Fibroblast of lung (primary cell): ENCODE data around the gene GREB1.

Source experiments
- CTCF ChIP-seq, 2 donors: IDR thresholded peaks in 1 of 2; conservative IDR thresholded peaks in 1 of 2; 1 replicate in 1 of 2; 2 replicates in 1 of 2; pipeline ENCODE4 v1.5.1; 2011 to 2012; ENCODE audit warnings: low read length in 2 of 2, control low read depth in 1 of 2, inconsistent platforms in 1 of 2, low read depth in 1 of 2, mild to moderate bottlenecking in 1 of 2
- EZH2 ChIP-seq: IDR thresholded peaks from 2 replicates; pipeline ENCODE4 v1.5.1; 2012; ENCODE audit warnings: low read length, control low read depth, mild to moderate bottlenecking; ENCODE audit errors: missing control alignments

GRCh38 chr2:11578986-11579774 lies 45.3 kb downstream of the GREB1 start:
- TF ChIP-seq CTCF (conservative IDR thresholded peaks at IDR 0.05 in 1 of 2, IDR thresholded peaks at IDR 0.05 in 1 of 2; ENCODE audit: low read depth in 1 of 2, low read length in 2 of 2), result no peak
- no peak for TF ChIP-seq EZH2
